Upper lobe of left lung (tissue), 4 donors: ENCODE results near the gene LOXL4.

Experiments
- EP300 ChIP-seq, 4 donors: sonication (generic); formaldehyde crosslinking; IDR thresholded peaks; one replicate each; pipeline ENCODE4 v1.5.1; 2017; ENCODE audit warnings: antibody characterized with exemption in 4 of 4, control low read depth in 2 of 4
- POLR2AphosphoS5 ChIP-seq, 2 donors: sonication (generic); formaldehyde crosslinking; IDR thresholded peaks; one replicate each; pipeline ENCODE4 v1.5.1; 2017; ENCODE audit warnings: antibody characterized with exemption in 2 of 2
- TF ChIP-seq, protein P1 (sequence below), 6 experiments: fragments of 450-650 bp in 4 of 6; fragments of 200-600 bp in 2 of 6; sonication (generic) in 2 of 6; IDR thresholded peaks; one replicate each; pipeline ENCODE4 v1.5.1; 2016 to 2019; ENCODE audit warnings: antibody characterized with exemption in 6 of 6

- TF ChIP-seq, protein P1, sequence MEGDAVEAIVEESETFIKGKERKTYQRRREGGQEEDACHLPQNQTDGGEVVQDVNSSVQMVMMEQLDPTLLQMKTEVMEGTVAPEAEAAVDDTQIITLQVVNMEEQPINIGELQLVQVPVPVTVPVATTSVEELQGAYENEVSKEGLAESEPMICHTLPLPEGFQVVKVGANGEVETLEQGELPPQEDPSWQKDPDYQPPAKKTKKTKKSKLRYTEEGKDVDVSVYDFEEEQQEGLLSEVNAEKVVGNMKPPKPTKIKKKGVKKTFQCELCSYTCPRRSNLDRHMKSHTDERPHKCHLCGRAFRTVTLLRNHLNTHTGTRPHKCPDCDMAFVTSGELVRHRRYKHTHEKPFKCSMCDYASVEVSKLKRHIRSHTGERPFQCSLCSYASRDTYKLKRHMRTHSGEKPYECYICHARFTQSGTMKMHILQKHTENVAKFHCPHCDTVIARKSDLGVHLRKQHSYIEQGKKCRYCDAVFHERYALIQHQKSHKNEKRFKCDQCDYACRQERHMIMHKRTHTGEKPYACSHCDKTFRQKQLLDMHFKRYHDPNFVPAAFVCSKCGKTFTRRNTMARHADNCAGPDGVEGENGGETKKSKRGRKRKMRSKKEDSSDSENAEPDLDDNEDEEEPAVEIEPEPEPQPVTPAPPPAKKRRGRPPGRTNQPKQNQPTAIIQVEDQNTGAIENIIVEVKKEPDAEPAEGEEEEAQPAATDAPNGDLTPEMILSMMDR (IDR thresholded peaks at IDR 0.05) = no peak
- no peak for TF ChIP-seq EP300 (IDR thresholded peaks at IDR 0.05)
- TF ChIP-seq POLR2AphosphoS5 (IDR thresholded peaks at IDR 0.05) = no peak
These were observed 26.3 kb upstream of the LOXL4 start for GRCh38 chr10:98294270-98294627.
